Putamen (tissue), 1 donor: ENCODE data around the gene PHAF1.
"Not testable (repeated sequence)": the region's sequence is repeated elsewhere in the genome, so short reads cannot be mapped to it uniquely, and the experiment has no call there.

Source experiments
- DNase-seq: peaks from one replicate; pipeline ENCODE4 v3.0.0-alpha.2; 2016; ENCODE audit warnings: low spot score

Gene PHAF1

DNA sequence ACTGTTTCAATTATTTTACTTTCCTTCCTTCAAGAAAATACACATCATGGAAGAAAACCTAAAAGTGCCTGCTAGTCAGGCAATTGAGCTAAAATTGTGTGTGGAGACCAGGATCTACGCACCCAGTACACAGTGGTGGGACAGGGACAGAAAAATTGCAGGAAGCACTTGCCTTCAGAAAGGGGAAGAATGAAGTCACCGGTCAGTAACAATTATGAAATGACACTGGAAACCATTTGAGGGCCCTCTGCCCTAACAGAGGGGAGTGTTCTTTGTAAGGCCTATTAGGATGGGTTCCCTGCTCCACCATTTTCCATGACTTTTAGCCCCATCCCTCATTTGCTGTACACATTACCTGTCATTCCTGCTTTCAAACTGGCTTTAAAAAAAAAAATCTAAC is 4.5 kb upstream of the PHAF1 start:
- DNase-seq: no peak

DNA sequence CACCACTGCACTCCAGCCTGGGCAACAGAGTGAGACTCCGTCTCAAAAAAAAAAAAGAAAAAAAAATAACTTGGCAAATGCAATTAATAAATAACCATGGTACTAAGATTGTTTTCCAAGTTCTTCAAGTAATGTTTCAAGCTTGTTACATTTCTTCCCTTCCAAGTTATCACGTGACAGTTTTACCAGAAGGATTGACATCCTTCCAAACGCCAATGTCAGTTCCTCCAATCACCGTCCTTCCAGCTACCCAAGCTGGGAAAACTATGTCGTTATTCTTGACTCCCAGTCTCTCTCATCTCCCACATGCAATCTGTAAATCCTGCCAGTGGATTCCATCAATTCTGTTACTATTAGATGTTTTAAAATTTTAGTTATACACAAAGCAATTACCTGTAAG is 3.9 kb upstream of the PHAF1 start:
- DNase-seq: no peak

DNA sequence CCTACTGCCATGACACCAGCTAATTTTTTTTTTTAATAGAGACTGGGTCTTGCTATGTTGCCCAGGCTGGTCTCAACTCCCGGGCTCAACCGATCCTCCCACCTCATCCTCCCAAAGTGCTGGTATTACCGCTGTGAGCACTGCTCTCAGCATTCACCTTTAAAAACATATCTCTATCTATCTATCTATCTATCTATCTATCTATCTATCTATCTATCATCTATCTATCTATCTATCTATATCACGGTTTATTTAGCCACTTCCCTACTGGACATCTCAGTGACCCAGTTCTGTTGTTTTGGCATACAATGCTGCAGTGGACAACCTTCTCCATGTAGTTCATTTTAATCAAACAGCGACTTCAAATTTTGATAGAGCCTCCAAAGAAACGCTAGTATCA is 1.3 kb upstream of the PHAF1 start:
- no peak for DNase-seq

- DNase-seq: no peak
These were observed 772 bp upstream of the PHAF1 start for GRCh38 chr16:67108931-67109406.

DNA sequence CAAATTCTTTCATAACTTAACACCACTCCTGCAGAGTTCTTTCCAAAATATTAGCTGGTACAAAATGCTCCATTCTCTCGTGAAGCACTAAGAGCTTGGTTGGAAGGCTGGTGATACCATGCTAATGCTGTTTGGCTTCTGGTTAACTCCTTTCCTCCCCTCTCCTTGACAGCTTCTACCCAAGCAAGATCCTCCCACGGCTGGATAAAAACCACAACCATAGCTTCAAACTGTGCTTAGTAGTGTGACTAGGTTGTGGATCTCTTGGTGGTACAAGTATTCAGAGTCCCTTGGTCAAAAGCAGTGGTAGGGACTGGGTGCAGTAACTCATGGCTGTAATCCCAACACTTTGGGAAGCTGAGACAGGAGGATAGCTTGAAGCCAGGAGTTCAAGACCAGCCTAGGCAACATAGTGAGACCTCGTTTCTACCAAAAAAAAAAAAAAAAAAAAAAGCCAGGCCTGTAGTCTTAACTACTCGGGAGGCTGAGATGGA is 2.3 kb downstream of the PHAF1 start:
- no peak for DNase-seq

DNA sequence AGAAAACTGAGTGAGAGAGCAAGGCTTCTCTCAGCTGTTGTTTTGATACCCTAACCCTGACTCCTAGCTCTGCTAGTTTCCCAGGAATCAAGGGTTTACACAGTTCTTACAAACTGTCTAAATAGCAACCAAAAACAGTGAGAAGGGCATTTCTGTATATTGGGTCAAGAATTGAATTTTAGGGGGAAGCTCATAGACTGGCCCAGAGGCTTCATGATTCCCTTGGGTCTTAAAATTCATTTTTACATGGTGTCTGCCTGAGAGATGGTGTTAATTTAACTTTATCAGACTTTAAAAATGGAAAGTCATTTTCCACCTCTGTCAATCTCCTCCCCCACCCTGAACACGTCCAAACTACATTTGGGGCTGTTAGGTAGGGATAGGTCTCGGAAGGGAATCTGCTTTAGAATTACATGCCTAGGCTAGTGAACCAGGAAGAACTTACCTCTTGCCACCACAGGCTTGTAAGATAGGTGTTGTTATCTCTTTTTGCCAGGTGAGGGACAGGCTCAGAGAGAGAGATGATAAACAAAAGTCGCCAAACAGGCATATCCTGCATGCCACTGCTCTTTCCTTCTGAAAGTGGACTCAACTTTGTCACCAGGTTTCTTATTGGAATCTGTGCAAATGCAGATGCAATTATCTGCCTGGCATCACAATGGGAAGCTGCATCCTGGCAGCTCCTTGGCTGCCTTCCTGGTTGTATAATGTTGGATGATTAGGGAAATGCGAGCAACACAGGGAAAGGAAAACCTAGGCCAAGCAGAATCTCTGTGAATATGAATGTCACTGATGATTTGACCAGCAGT is 3.1 kb downstream of the PHAF1 start:
- no peak for DNase-seq

GRCh38 chr16:67114793-67115192 is 5.1 kb downstream of the PHAF1 start:
- DNase-seq: no peak

GRCh38 chr16:67115639-67116038 is 5.9 kb downstream of the PHAF1 start:
- DNase-seq: no peak

- DNase-seq: peak; percentile 49
These were observed 6.9 kb downstream of the PHAF1 start for GRCh38 chr16:67116388-67117311.

DNA sequence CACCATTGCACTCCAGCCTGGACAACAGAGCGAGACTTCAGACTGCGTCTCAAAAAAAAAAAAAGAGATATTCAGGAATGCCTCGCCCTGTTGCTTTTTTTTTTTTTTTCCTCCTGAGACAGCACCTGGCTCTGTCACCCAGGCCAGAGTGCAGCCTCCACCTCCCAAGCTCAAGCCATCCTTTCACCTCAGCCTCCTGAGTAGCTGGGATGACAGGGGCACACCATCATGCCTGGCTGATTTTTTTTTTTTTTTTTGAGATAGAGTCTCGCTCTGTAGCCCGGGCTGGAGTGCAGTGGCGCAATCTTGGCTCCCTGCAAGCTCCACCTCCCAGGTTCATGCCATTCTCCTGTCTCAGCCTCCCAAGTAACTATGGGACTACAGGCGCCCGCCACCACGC is 8.0 kb downstream of the PHAF1 start:
- no peak for DNase-seq

- DNase-seq: no peak
These were observed 10.3 kb downstream of the PHAF1 start for GRCh38 chr16:67120025-67120424.

DNA sequence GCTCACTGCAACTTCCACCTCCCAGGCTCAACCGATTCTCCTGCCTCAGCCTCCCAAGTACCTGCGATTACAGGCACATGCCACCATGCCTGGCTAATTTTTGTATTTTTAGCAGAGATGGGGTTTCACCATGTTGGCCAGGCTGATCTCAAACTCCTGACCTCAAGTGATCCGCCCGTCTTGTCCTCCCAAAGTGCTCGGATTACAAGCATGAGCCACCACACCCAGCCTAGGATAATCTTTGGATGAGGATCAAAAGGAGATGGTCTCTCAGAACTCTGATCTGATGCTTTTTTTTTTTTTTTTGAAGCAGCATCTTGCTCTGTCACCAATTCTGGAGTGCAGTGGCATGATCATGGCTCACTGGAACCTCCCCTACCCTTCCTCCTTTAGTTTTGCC is 13.1 kb downstream of the PHAF1 start:
- not testable (repeated sequence) for DNase-seq

GRCh38 chr16:67128417-67128816 is 18.7 kb downstream of the PHAF1 start:
- DNase-seq: no peak

GRCh38 chr16:67128887-67129286 is 19.1 kb downstream of the PHAF1 start:
- no peak for DNase-seq

- peak; percentile 34 for DNase-seq
These were observed 19.7 kb downstream of the PHAF1 start for GRCh38 chr16:67129422-67129821.

DNA sequence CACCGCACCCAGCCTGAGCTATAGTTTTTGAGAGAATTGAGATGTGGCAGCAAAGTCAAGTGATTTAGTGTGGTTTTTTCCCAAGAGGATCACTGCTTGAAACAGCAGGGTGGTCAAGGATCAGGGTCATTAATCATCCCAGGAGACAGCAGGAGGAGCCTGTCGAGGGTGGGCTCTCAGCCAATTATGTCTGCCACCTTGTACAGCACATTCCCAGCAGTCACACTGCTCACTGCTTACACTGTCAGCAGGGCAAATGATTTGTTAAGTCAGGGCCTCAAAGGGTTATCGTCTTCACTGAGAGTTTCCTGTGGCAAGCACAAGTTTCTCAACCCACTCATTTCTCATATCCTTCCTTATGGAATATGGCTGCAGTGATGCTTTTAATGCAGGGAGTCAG is 27.9 kb downstream of the PHAF1 start:
- no peak for DNase-seq

DNA sequence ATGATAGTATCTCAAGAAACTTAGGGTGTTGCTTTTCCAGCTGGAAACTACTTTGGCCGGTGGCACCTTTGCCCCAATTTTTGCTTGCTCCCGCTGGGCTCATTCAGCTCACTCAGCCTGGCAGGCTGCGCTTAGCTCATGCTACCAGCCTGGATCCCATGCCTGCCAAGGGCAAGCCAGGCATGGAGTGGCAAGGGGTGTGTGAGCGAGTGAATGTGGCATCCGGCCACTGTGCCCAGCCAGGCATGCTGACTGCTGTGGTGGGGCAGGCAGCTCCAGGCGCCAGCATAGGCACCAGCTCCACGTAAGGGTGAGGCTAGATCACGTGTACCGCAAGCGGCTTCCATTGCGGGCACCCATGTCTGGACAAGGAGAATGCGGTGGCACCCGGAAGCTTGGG is 31.6 kb downstream of the PHAF1 start:
- no peak for DNase-seq

DNA sequence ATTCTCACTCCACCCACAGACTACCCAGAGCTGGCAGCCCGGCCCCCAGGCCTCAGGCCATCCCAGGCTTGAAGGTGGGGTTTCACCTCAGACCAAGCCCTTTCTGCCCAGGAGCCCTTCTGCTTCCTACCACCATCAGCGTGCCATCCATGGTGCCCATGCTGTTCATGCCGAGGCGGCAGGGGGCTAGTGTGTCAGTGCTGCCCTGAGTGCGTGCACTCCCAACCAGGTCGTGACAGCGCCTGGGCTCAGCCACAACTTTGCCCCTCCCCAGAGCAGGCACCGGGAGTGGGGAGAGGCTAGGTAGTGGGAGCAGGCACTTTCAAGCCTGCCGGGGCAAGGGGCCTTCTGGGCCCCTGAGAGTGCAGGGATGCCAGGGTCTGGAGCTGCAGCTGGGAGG is 32.6 kb downstream of the PHAF1 start:
- no peak for DNase-seq

GRCh38 chr16:67144943-67145342 is 35.2 kb downstream of the PHAF1 start:
- no peak for DNase-seq

GRCh38 chr16:67145746-67146145 is 36.0 kb downstream of the PHAF1 start:
- no peak for DNase-seq

- DNase-seq: no peak
These were observed 37.0 kb downstream of the PHAF1 start for GRCh38 chr16:67146523-67147357.
